Liver (tissue), 3 donors: ENCODE measurements around the gene MAP2K3.

Experiments
- FOXA1 ChIP-seq: IDR thresholded peaks from 2 replicates; pipeline ENCODE4 v1.6.1; 2016; ENCODE audit warnings: antibody characterized with exemption
- TAF1 ChIP-seq: conservative IDR thresholded peaks from 2 replicates; pipeline ENCODE4 v1.6.1; 2016; ENCODE audit warnings: antibody characterized with exemption, mild to moderate bottlenecking
- YY1 ChIP-seq: IDR thresholded peaks from 2 replicates; pipeline ENCODE4 v1.6.1; 2016; ENCODE audit warnings: antibody characterized with exemption, mild to moderate bottlenecking
- TF ChIP-seq, protein P1 (sequence below): fragments of 150-350 bp; IDR thresholded peaks from 2 replicates; pipeline ENCODE4 v1.5.1; 2017; ENCODE audit warnings: improper control_type of control experiment, low read depth, low read length; ENCODE audit not compliant: missing input control
- TF ChIP-seq, protein P2 (sequence below): IDR thresholded peaks from 2 replicates; pipeline ENCODE4 v1.6.1; 2016; ENCODE audit warnings: antibody characterized with exemption
- donor health status: healthy.
- donor health status: healthy.

DNA sequence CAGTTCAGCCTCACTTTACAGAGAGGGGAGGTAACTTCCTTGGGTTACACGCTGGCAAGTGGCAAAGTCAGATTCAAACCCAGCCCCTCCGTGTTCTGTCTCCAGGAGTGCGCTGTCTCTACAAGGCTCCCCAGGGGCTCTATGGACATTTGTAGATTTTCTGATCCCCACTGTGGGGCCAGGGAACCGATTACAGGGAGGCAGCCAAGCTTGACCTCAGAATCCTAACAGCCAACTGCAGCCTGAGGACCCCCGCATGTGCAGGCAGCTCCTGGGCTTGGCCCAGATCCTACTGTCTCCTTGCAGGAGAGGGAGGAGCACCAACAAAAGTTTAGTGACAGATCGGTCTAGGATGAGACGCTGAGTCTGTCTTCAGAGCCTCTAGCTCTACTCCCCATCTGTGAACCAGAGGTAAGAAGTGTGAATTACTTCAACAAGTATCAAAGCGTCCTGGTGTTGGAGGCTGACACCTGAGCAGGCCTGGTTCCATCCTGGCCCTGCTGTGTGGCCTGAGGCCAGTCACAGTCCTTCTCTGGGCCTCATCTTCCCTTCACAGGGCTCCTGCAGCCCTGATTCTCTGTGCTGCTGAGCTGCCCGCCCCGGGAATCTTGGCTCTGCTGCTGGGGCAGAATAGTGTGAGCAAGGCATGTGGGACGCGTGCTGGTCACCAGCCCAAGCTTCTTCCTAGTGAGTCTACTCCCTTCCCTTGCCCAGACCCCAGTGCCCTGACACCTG is 22.1 kb upstream of the MAP2K3 start:
- TF ChIP-seq, protein P1, sequence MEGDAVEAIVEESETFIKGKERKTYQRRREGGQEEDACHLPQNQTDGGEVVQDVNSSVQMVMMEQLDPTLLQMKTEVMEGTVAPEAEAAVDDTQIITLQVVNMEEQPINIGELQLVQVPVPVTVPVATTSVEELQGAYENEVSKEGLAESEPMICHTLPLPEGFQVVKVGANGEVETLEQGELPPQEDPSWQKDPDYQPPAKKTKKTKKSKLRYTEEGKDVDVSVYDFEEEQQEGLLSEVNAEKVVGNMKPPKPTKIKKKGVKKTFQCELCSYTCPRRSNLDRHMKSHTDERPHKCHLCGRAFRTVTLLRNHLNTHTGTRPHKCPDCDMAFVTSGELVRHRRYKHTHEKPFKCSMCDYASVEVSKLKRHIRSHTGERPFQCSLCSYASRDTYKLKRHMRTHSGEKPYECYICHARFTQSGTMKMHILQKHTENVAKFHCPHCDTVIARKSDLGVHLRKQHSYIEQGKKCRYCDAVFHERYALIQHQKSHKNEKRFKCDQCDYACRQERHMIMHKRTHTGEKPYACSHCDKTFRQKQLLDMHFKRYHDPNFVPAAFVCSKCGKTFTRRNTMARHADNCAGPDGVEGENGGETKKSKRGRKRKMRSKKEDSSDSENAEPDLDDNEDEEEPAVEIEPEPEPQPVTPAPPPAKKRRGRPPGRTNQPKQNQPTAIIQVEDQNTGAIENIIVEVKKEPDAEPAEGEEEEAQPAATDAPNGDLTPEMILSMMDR: no peak
- no peak for TF ChIP-seq FOXA1
- TF ChIP-seq YY1: no peak
- TF ChIP-seq TAF1: no peak
- TF ChIP-seq, protein P2, sequence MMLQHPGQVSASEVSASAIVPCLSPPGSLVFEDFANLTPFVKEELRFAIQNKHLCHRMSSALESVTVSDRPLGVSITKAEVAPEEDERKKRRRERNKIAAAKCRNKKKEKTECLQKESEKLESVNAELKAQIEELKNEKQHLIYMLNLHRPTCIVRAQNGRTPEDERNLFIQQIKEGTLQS: no peak
